ENCODE measurements around the gene BEX1. TPM values are rescaled to one million over a fixed set of nuclear protein-coding genes. Genes with fewer than 3 reads are reported as not detected.
"Not testable (repeated sequence)": the region's sequence is repeated elsewhere in the genome, so short reads cannot be mapped to it uniquely, and the experiment has no call there.

Gene BEX1
- total and polyA plus RNA-seq, 2 of the 8 experiments (the other 6 are each of a cell fraction or from before 2014, with no cell fraction given), result 61.0 to 75.2 TPM

GRCh38 chrX:103107836-103108235 is 43.9 kb upstream of the BEX1 start (continued):
- TF ChIP-seq FOSL1 (IDR thresholded peaks at IDR 0.05; ENCODE audit: insufficient read depth, low read depth, low read length) (no peak), POU5F1 (IDR thresholded peaks at IDR 0.05; ENCODE audit: low read depth, low read length) (no peak), GABPA (IDR thresholded peaks at IDR 0.05; ENCODE audit: borderline replicate concordance, insufficient read depth, low read length) (no peak), PHF8 (conservative IDR thresholded peaks at IDR 0.05; ENCODE audit: low read depth, low read length) (no peak)

DNA sequence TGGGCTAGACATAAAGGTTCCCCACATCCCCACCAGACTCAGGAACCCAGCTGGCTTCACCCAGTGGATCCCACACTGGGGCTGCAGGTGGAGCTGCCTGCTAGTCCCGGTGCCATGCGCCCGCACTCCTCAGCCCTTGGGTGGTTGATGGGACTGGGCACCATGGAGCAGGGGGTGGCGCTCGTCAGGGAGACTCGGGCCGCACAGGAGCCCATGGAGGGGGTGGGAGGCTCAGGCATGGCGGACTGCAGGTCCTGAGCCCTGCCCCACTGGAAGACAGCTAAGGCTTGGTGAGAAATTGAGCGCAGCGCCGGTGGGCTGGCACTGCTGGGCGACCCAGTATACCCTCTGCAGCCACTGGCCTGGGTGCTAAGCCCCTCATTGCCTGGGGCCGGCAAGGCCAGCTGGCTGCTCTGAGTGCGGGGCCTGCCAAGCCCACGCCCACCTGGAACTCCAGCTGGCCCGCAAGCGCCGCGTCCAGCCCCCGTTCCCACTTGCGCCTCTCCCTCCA is 43.3 kb upstream of the BEX1 start:
- CTCF ChIA-PET (ENCODE audit: partially characterized antibody); H3K4me3 ChIP-seq (ENCODE audit: extremely low read depth in 1 of 4, insufficient read depth in 2 of 4, low read depth in 3 of 4, low read length in 4 of 4); H3K79me2 ChIP-seq (ENCODE audit: control insufficient read depth in 1 of 2, insufficient read depth in 2 of 2, low read length in 2 of 2); H2BK120ac ChIP-seq (replicated peaks; ENCODE audit: low read depth, low read length); H2AK5ac ChIP-seq (ENCODE audit: low read depth, low read length); H3K4ac ChIP-seq (replicated peaks; ENCODE audit: insufficient read length, low read depth, low read length); H2BK5ac ChIP-seq (ENCODE audit: low read depth, low read length); H3K4me1 ChIP-seq (replicated peaks in 1 of 4; ENCODE audit: control insufficient read depth in 3 of 4, insufficient read depth in 4 of 4, low read length in 3 of 4); H4K20me1 ChIP-seq (replicated peaks in 1 of 2; ENCODE audit: control insufficient read depth in 1 of 2, insufficient read depth in 2 of 2, low read length in 2 of 2); H3K9ac ChIP-seq (replicated peaks in 1 of 4; ENCODE audit: extremely low read depth in 1 of 4, low read depth in 3 of 4, low read length in 3 of 4); H3K9me3 ChIP-seq (ENCODE audit: insufficient read depth in 2 of 2, low read depth in 1 of 2, low read length in 1 of 2); H3K4me2 ChIP-seq (ENCODE audit: insufficient read depth in 1 of 2, low read depth in 2 of 2, low read length in 2 of 2); POLR2A ChIA-PET (ENCODE audit: partially characterized antibody); H4K91ac ChIP-seq (replicated peaks; ENCODE audit: insufficient read length, low read length); H2AFZ ChIP-seq (ENCODE audit: low read length); H3K18ac ChIP-seq (ENCODE audit: extremely low read depth, low read length); H4K5ac ChIP-seq (ENCODE audit: insufficient read length, low read depth, low read length); H3K23ac ChIP-seq (ENCODE audit: insufficient read length); H4K8ac ChIP-seq (ENCODE audit: extremely low read depth, insufficient read depth, low read length); H3K36me3 ChIP-seq (ENCODE audit: control insufficient read depth in 2 of 4, insufficient read depth in 4 of 4, low read length in 3 of 4); H3K56ac ChIP-seq (replicated peaks; ENCODE audit: insufficient read length, low read depth, low read length); H3K14ac ChIP-seq (ENCODE audit: insufficient read length); H3K23me2 ChIP-seq (ENCODE audit: low read depth, low read length); H3K27me3 ChIP-seq (replicated peaks in 1 of 4; ENCODE audit: control insufficient read depth in 3 of 4, extremely low read depth in 1 of 4, insufficient read depth in 3 of 4, low read length in 3 of 4); H2BK15ac ChIP-seq (ENCODE audit: low read length); H2BK20ac ChIP-seq (ENCODE audit: low read length); H3K27ac ChIP-seq (ENCODE audit: low read depth, low read length); H2BK12ac ChIP-seq (ENCODE audit: low read depth, low read length); DNase-seq (ENCODE audit: low read depth in 1 of 2, low spot score in 2 of 2); H3K79me1 ChIP-seq (ENCODE audit: low read depth, low read length); FAIRE-seq: not testable (repeated sequence)
- WGBS, 2 experiments (ENCODE audit: extremely low coverage in 1 of 2, insufficient coverage in 1 of 2, insufficient read length in 1 of 2, insufficient replicate concordance in 2 of 2, low coverage in 1 of 2, low lambda C conversion rate in 2 of 2, missing lambda C conversion rate in 1 of 2), result no CpG with 5 or more reads among the region's 21 CpGs

All from H1 (cell line).